IMR-90 (cell line): ENCODE measurements around the gene TMEM9B. TPM values are rescaled to one million over a fixed set of nuclear protein-coding genes. Genes with fewer than 3 reads are reported as not detected.

Experiments
- ATAC-seq: fragments of 200-7000 bp; cut with Tn5 transposase; 2 replicates; pipeline ENCODE4 v1.9.1; 2020; ENCODE audit warnings: low read depth, mild to moderate bottlenecking, moderate library complexity
- BruUV-seq: library from RNA; stranded (reverse); fragments of 400-500 nt; replicated peaks from 2 replicates; lab custom pipeline; 2021; lab: Mats Ljungman, UMichigan
- CTCF ChIA-PET: fragments of 300-600 bp; formaldehyde crosslinking; extraction: SDS; loops from one replicate; lab custom pipeline; 2021; ENCODE audit warnings: antibody characterized with exemption; lab: Yijun Ruan, JAX
- POLR2A ChIA-PET: fragments of 300-600 bp; sonication (Branson Sonifier 250); formaldehyde crosslinking; loops from one replicate; lab custom pipeline; 2022; ENCODE audit warnings: antibody characterized with exemption; ENCODE audit not compliant: unreplicated experiment; lab: Charles Lee
- DNase-seq: peaks from one replicate; pipeline ENCODE4 v3.0.0; 2013
- H2AFZ ChIP-seq: replicated peaks from 2 replicates; pipeline ENCODE3; 2013; ENCODE audit warnings: low read length, mild to moderate bottlenecking; ENCODE audit not compliant: poor library complexity
- H2AK5ac ChIP-seq: 2 replicates; pipeline ENCODE4 v1.6.1; 2013; ENCODE audit warnings: low read depth, low read length, inconsistent platforms
- H2AK9ac ChIP-seq: replicated peaks from 2 replicates; pipeline ENCODE3; 2013; ENCODE audit warnings: mild to moderate bottlenecking, low read depth, low read length, moderate library complexity; ENCODE audit not compliant: poor library complexity
- H2BK120ac ChIP-seq: 2 replicates; pipeline ENCODE4 v1.6.1; 2013; ENCODE audit warnings: low read depth, low read length, inconsistent platforms
- H2BK15ac ChIP-seq: 3 replicates; pipeline ENCODE4 v1.6.1; 2013; ENCODE audit warnings: low read depth, low read length, inconsistent platforms
- H2BK20ac ChIP-seq: 2 replicates; pipeline ENCODE4 v1.6.1; 2013; ENCODE audit warnings: low read depth, mild to moderate bottlenecking, inconsistent platforms, low read length, moderate library complexity
- H2BK5ac ChIP-seq: 2 replicates; pipeline ENCODE4 v1.6.1; 2013; ENCODE audit warnings: mild to moderate bottlenecking, low read depth, low read length, inconsistent platforms; ENCODE audit not compliant: poor library complexity, severe bottlenecking
- H3K14ac ChIP-seq: replicated peaks from 2 replicates; pipeline ENCODE4 v1.6.1; 2013; ENCODE audit warnings: low read depth, low read length, inconsistent platforms
- H3K18ac ChIP-seq: 2 replicates; pipeline ENCODE4 v1.6.1; 2013; ENCODE audit warnings: low read depth, low read length, control low read depth
- H3K23ac ChIP-seq: 2 replicates; pipeline ENCODE4 v1.6.1; 2013; ENCODE audit warnings: low read depth, low read length, inconsistent platforms
- H3K27ac ChIP-seq: 2 replicates; pipeline ENCODE4 v1.5.1; 2013; ENCODE audit warnings: mild to moderate bottlenecking, control low read depth, low read length; ENCODE audit not compliant: insufficient read depth
- H3K27me3 ChIP-seq: 2 replicates; pipeline ENCODE4 v1.6.1; 2013; ENCODE audit warnings: low read length; ENCODE audit not compliant: control insufficient read depth, insufficient read depth
- H3K36me3 ChIP-seq: 2 replicates; pipeline ENCODE4 v1.6.1; 2013; ENCODE audit warnings: low read length, mixed read lengths; ENCODE audit not compliant: control insufficient read depth, insufficient read depth
- H3K4ac ChIP-seq: 2 replicates; pipeline ENCODE4 v1.6.1; 2013; ENCODE audit warnings: low read depth, low read length, inconsistent platforms
- H3K4me1 ChIP-seq: 2 replicates; pipeline ENCODE4 v1.6.1; 2013; ENCODE audit warnings: low read length, mixed read lengths; ENCODE audit not compliant: control insufficient read depth, insufficient read depth
- H3K4me2 ChIP-seq: 2 replicates; pipeline ENCODE4 v1.6.1; 2013; ENCODE audit warnings: low read depth, mild to moderate bottlenecking, control low read depth, low read length, moderate library complexity
- H3K4me3 ChIP-seq: 2 replicates; pipeline ENCODE4 v1.5.1; 2013; ENCODE audit warnings: low read depth, mild to moderate bottlenecking, control low read depth, low read length, moderate library complexity; ENCODE audit not compliant: insufficient read depth
- H3K56ac ChIP-seq: 2 replicates; pipeline ENCODE4 v1.6.1; 2013; ENCODE audit warnings: low read length, inconsistent platforms; ENCODE audit not compliant: insufficient read depth; ENCODE audit errors: extremely low read depth
- H3K79me1 ChIP-seq, 2 experiments: 2 replicates each; pipeline ENCODE4 v1.6.1; 2013; ENCODE audit warnings: low read length in 2 of 2, inconsistent platforms in 1 of 2, low read depth in 1 of 2
- H3K9ac ChIP-seq: 2 replicates; pipeline ENCODE4 v1.6.1; 2013; ENCODE audit warnings: low read depth, low read length, control low read depth
- H3K9me1 ChIP-seq: 2 replicates; pipeline ENCODE4 v1.6.1; 2013; ENCODE audit warnings: low read length, inconsistent platforms; ENCODE audit not compliant: insufficient read depth
- H3K9me3 ChIP-seq: 2 replicates; pipeline ENCODE4 v1.6.1; 2013; ENCODE audit warnings: low read length; ENCODE audit not compliant: control insufficient read depth, insufficient read depth
- H4K20me1 ChIP-seq: 2 replicates; pipeline ENCODE4 v1.6.1; 2013; ENCODE audit warnings: low read length, inconsistent platforms; ENCODE audit not compliant: insufficient read depth
- H4K5ac ChIP-seq: 2 replicates; pipeline ENCODE4 v1.6.1; 2013; ENCODE audit warnings: mild to moderate bottlenecking, low read depth, low read length, control low read depth
- H4K8ac ChIP-seq, 2 experiments: 2 replicates each; pipeline ENCODE4 v1.6.1; 2013; ENCODE audit warnings: low read depth in 2 of 2, low read length in 2 of 2, control low read depth in 1 of 2, inconsistent platforms in 1 of 2
- H4K91ac ChIP-seq: 2 replicates; pipeline ENCODE4 v1.6.1; 2013; ENCODE audit warnings: low read depth, low read length, inconsistent platforms; ENCODE audit not compliant: insufficient read depth
- CTCF ChIP-seq: conservative IDR thresholded peaks from 2 replicates; pipeline ENCODE4 v1.5.1; 2012; ENCODE audit warnings: mild to moderate bottlenecking, low read depth, low read length, improper control_type of control experiment
- ELK1 ChIP-seq: fragments of 150-350 bp; IDR thresholded peaks from 2 replicates; pipeline ENCODE4 v1.6.1; 2016; ENCODE audit warnings: low read depth, mild to moderate bottlenecking, low read length, moderate library complexity, borderline replicate concordance
- RFX5 ChIP-seq: IDR thresholded peaks from 2 replicates; pipeline ENCODE4 v1.8.0; 2012; ENCODE audit warnings: low read depth, mild to moderate bottlenecking, low read length, moderate library complexity
- WGBS, 2 experiments: methylation state at CpG; one replicate each; pipeline versions ENCODE4 v1.1.5 to v1.1.7; 2013; ENCODE audit warnings: missing lambda C conversion rate in 2 of 2; ENCODE audit not compliant: insufficient read length in 1 of 2; ENCODE audit errors: extremely low coverage in 2 of 2; 5-methylcytosine and 5-hydroxymethylcytosine counted together
- dilution Hi-C: fragments of 300-500 bp; cut with HindIII; formaldehyde crosslinking; loops from one replicate; pipeline ENCODE4 v1.14.3; 2018; ENCODE audit warnings: low sequenced_read_pairs; ENCODE audit not compliant: unreplicated experiment
- in situ Hi-C: fragments of 300-500 bp; cut with MboI; formaldehyde crosslinking; loops from 3 replicates; pipeline ENCODE4 v1.14.3; 2019; ENCODE audit warnings: low sequenced_read_pairs, inconsistent platforms, mixed read lengths
- intact Hi-C: fragments of 100-400 bp; cut with micrococcal nuclease; formaldehyde crosslinking; loops from 2 replicates; pipeline ENCODE4 v1.10.0; 2022
- polyA plus RNA-seq, 3 experiments: library from polyadenylated mRNA; depleted of rRNA; stranded (reverse); fragments of >200 nt; gene quantifications; 2 replicates each; pipeline ENCODE4 v1.2.3, GENCODE V29; 2012; ENCODE audit warnings: low replicate concordance in 1 of 3
- total RNA-seq: library from RNA; depleted of rRNA; stranded (reverse); fragments of >200 nt; gene quantifications from 2 replicates; pipeline ENCODE4 v1.2.3, GENCODE V29; 2012

The TMEM9B gene
- total and polyA plus RNA-seq, 2 of the 4 experiments (the other 2 are of a cell fraction), result 24.6 to 25.6 TPM

GRCh38 chr11:8934742-8935488 lies 29.3 kb downstream of the TMEM9B start (continued):
- TF ChIP-seq ELK1, result no peak

- no peaks in the 10 kb centered on the region for H3K9me3 ChIP-seq
- peak overlapping the region; percentile 39; the same call in 1 of the 2 replicates for H2BK20ac ChIP-seq
- H3K4me3 ChIP-seq, result no peak overlapping the region
- dilution Hi-C loops (no loop called here), intact Hi-C loops (loop anchor here (2.0 kb wide), 1 partner anchor 17 kb away; no protein-coding TSS in a partner anchor), in situ Hi-C loops (no loop called here)
- H3K56ac ChIP-seq, result no peak overlapping the region
- peak overlapping the region; percentile 88 for H2AK5ac ChIP-seq
- POLR2A ChIA-PET, result interaction anchor here (0.6 kb wide), 1 partner anchor 23 kb away, joined by 5 read pairs; the partner anchor contains the start of gene AKIP1
- peaks cover 18% of the 10 kb centered on the region; the same call in 1 of the 2 replicates for H3K9me1 ChIP-seq
- H3K36me3 ChIP-seq, result no peaks in the 10 kb centered on the region
- H2BK120ac ChIP-seq, result peak overlapping the region; percentile 2; the same call in 1 of the 2 replicates
- H2AFZ ChIP-seq, result peak overlapping the region; percentile 49
- H2BK5ac ChIP-seq, result no peak overlapping the region
- no peak for TF ChIP-seq RFX5
- TF ChIP-seq CTCF, result 0 out of 2 replicates have a peak, but pooled peaks have one; percentile 15
- no peaks in the 10 kb centered on the region for H3K27me3 ChIP-seq
- no peak for DNase-seq
- H2BK15ac ChIP-seq, result no peak overlapping the region
- peak overlapping the region; percentile 15 for H2AK9ac ChIP-seq
- 100% methylated on average over 4 of the region's 6 CpGs; no CpG with 5 or more reads in 1 of the 2 experiments for WGBS, 2 experiments
- H4K20me1 ChIP-seq, result no peaks in the 10 kb centered on the region
- no peak overlapping the region for H3K18ac ChIP-seq
- CTCF ChIA-PET, result interaction anchor here (0.6 to 1.2 kb wide), 3 partner anchors 9 to 26 kb away, joined by 3 to 5 read pairs (median 4); partner anchors contain the start of gene ASCL3
- H3K79me1 ChIP-seq, result no peaks in the 10 kb centered on the region
- no peak overlapping the region for H3K9ac ChIP-seq
- no peak overlapping the region for H4K91ac ChIP-seq
- H3K14ac ChIP-seq, result 0 out of 2 replicates have a peak overlapping the region, but pooled peaks have one; percentile 0
- no peak overlapping the region for H4K8ac ChIP-seq
- no peak overlapping the region for H4K5ac ChIP-seq
- ATAC-seq, result no peak
- BruUV-seq, result no TSS peak
- peak overlapping the region; percentile 40; the same call in 1 of the 2 replicates for H3K4ac ChIP-seq
- no peak overlapping the region for H3K4me2 ChIP-seq
- no peak overlapping the region for H3K27ac ChIP-seq
- H3K4me1 ChIP-seq, result peaks cover 8% of the 10 kb centered on the region
- H3K23ac ChIP-seq, result no peak overlapping the region
Measured at GRCh38 chr11:8933931-8934330, 30.3 kb downstream of the TMEM9B start.
